Heart left ventricle (tissue), 16 donors: ENCODE data around the gene SERAC1. TPM values are rescaled to one million over a fixed set of nuclear protein-coding genes. Genes with fewer than 3 reads are reported as not detected.

Source experiments
- ATAC-seq, 4 donors: fragments of 200-7000 bp; cut with Tn5 transposase; one replicate each; pipeline ENCODE4 v1.9.1; 2020 to 2022; ENCODE audit warnings: moderate library complexity in 4 of 4, mild to moderate bottlenecking in 3 of 4, moderate number of reproducible peaks in 1 of 4
- DNase-seq, 5 donors: peaks; one replicate each; pipeline ENCODE4 v3.0.0-alpha.2; 2020
- H3K27ac ChIP-seq, 12 donors: fragments of 200-600 bp; sonication (generic) in 4 of 12; one replicate each; pipeline versions ENCODE4 v1.5.0 to v1.8.0; 2016 to 2022; ENCODE audit warnings: mild to moderate bottlenecking in 2 of 12
- H3K27me3 ChIP-seq, 9 donors: fragments of 200-600 bp; sonication (generic) in 2 of 9; one replicate each; pipeline versions ENCODE4 v1.5.1 to v1.8.0; 2016 to 2022; ENCODE audit warnings: mild to moderate bottlenecking in 3 of 9
- H3K36me3 ChIP-seq, 9 donors: fragments of 200-600 bp; sonication (generic) in 2 of 9; one replicate each; pipeline versions ENCODE4 v1.5.0 to v1.8.0; 2018 to 2022; ENCODE audit warnings: mild to moderate bottlenecking in 2 of 9
- H3K4me1 ChIP-seq, 12 donors: fragments of 200-600 bp; sonication (generic) in 4 of 12; one replicate each; pipeline versions ENCODE4 v1.5.0 to v1.8.0; 2016 to 2022; ENCODE audit warnings: mild to moderate bottlenecking in 3 of 12
- H3K4me3 ChIP-seq, 12 donors: fragments of 200-600 bp; sonication (generic) in 4 of 12; one replicate each; pipeline versions ENCODE4 v1.5.0 to v1.8.0; 2017 to 2022; ENCODE audit warnings: mild to moderate bottlenecking in 9 of 12, moderate library complexity in 4 of 12
- H3K9me3 ChIP-seq, 12 donors: fragments of 200-600 bp; sonication (generic) in 4 of 12; one replicate each; pipeline versions ENCODE4 v1.5.0 to v1.8.0; 2016 to 2022; ENCODE audit warnings: mild to moderate bottlenecking in 1 of 12
- CTCF ChIP-seq, 12 donors: fragments of 200-600 bp; sonication (generic) in 4 of 12; IDR thresholded peaks; one replicate each; pipeline versions ENCODE4 v1.5.0 to v1.8.0; 2018 to 2022; ENCODE audit warnings: antibody characterized with exemption in 12 of 12, mild to moderate bottlenecking in 5 of 12
- POLR2A ChIP-seq, 2 donors: fragments of 450-650 bp; IDR thresholded peaks; one replicate each; pipeline ENCODE4 v1.6.1; 2017; ENCODE audit warnings: antibody characterized with exemption in 2 of 2, mild to moderate bottlenecking in 2 of 2, moderate library complexity in 2 of 2
- WGBS, 4 donors: extraction: QIAGEN DNeasy Blood & Tissue Kit in 2 of 4; methylation state at CpG; one replicate each; pipeline versions ENCODE4 v1.1.5 to v1.1.7; 2013 to 2018; 5-methylcytosine and 5-hydroxymethylcytosine counted together
- intact Hi-C, 10 donors: fragments of 100-400 bp; cut with DNase I; formaldehyde crosslinking; loops; one replicate each; pipeline versions ENCODE4 v1.11.1 to v1.14.2; 2022
- polyA plus RNA-seq, 2 donors: library from polyadenylated mRNA; stranded (reverse); fragments of 200-250 nt; gene quantifications; one replicate each; pipeline ENCODE4 v1.2.3, GENCODE V29; 2013
- total RNA-seq, 9 donors: library from RNA; depleted of rRNA in 2 of 9; stranded (reverse); fragments of >200 nt in 2 of 9; fragmentation: NEBNext Ultra II Directional in 3 of 9; extraction: Animal tissue kit (Norgen Biotek cat#: 25700) in 3 of 9; gene quantifications; one replicate each; pipeline versions ENCODE4 v1.1.0 to v1.2.4, GENCODE V29; 2016 to 2023
- donor health status: ischemic (EF 13 %, LVEDD 7.1; RV severe dilation, severe dysfunction).
- donor health status: healthy with polysubstance abuse.
- donor health status: DM: no; HTN: yes; CAD: no.
- donor health status: DM: no; HTN: no; CAD: no.
- donor health status: ischemic (EF 25% LVEDD 6.9; RV normal size, moderate dysfunction).
- donor health status: ischemic (EF 25% LVEDD 5.7; RV mildly dilated, moderate dysfunction).
- donor health status: healthy.
- donor health status: DM: yes; HTN: yes; CAD: no.
- donor health status: ischemic (EF 35%, LVEDD 5.7; RV mildly dilated, moderate dysfunction).
- donor health status: nonischemic (EF 11% LVEDD 7.7; RV severe dilation, severe dysfunction).
- donor health status: DM: yes; HTN: yes; CAD: no.
- donor health status: PGD.
- donor health status: ischemic (EF 29% LVEDD 5.4; RV normal size, mild dysfunction).
- donor health status: nonischemic (EF 23%, LVEDD 6.1; RV moderate dilation, normal function).

The SERAC1 gene
- total and polyA plus RNA-seq, 11 donors, result 1.5 to 7.0 (median 5.5) TPM

GRCh38 chr6:158124288-158124687 is 43.8 kb downstream of the SERAC1 start:
- peaks cover 0 to 24% (median 10%) of the 10 kb centered on the region in 9 donors for H3K36me3 ChIP-seq
- no peak overlapping the region for H3K27ac ChIP-seq
- ATAC-seq (no peak), DNase-seq (no peak)
- WGBS, 4 donors, result 95 to 98% (median 97%) methylated on average over 1 of the region's 1 CpG
- H3K9me3 ChIP-seq, result peaks cover 0 to 3% (median 0%) of the 10 kb centered on the region in 12 donors
- no peaks in the 10 kb centered on the region for H3K4me1 ChIP-seq
- intact Hi-C loops, result no loop called here
- H3K27me3 ChIP-seq, result no peaks in the 10 kb centered on the region
- no peak overlapping the region for H3K4me3 ChIP-seq
- TF ChIP-seq CTCF (IDR thresholded peaks at IDR 0.05), result no peak
- TF ChIP-seq POLR2A (IDR thresholded peaks at IDR 0.05), result no peak

- intact Hi-C loops, result no loop called here
- TF ChIP-seq POLR2A (IDR thresholded peaks at IDR 0.05), result no peak
- no peak for TF ChIP-seq CTCF (IDR thresholded peaks at IDR 0.05)
- Histone ChIP-seq H3K4me1 (no peaks in the 10 kb centered on the region), H3K36me3 (peaks cover 0 to 31% (median 22%) of the 10 kb centered on the region in 9 donors), H3K9me3 (peaks cover 0 to 3% (median 0%) of the 10 kb centered on the region in 12 donors), H3K4me3 (no peak overlapping the region), H3K27me3 (no peaks in the 10 kb centered on the region), H3K27ac (no peak overlapping the region)
- no peak for ATAC-seq
- no peak for DNase-seq
- 94 to 100% (median 96%) methylated on average over 2 of the region's 2 CpGs for WGBS, 4 donors
These were observed 46.0 kb downstream of the SERAC1 start for GRCh38 chr6:158122048-158122447.

GRCh38 chr6:158121335-158121734 is 46.7 kb downstream of the SERAC1 start:
- no peak for ATAC-seq
- Histone ChIP-seq H3K27me3 (no peaks in the 10 kb centered on the region), H3K9me3 (peaks cover 0 to 3% (median 0%) of the 10 kb centered on the region in 12 donors), H3K27ac (no peak overlapping the region), H3K4me1 (no peaks in the 10 kb centered on the region), H3K4me3 (no peak overlapping the region), H3K36me3 (peaks cover 0 to 27% (median 22%) of the 10 kb centered on the region in 9 donors)
- WGBS, 4 donors, result 84 to 92% (median 87%) methylated on average over 3 of the region's 3 CpGs
- TF ChIP-seq POLR2A (IDR thresholded peaks at IDR 0.05) (no peak), CTCF (IDR thresholded peaks at IDR 0.05) (no peak)
- intact Hi-C loops, result no loop called here
- DNase-seq, result no peak

- peaks cover 0 to 39% (median 29%) of the 10 kb centered on the region in 9 donors for H3K36me3 ChIP-seq
- WGBS, 4 donors, result 95 to 98% (median 97%) methylated on average over 3 of the region's 3 CpGs
- no peaks in the 10 kb centered on the region for H3K27me3 ChIP-seq
- H3K27ac ChIP-seq, result no peak overlapping the region
- no peak overlapping the region for H3K4me3 ChIP-seq
- ATAC-seq (no peak), DNase-seq (no peak)
- intact Hi-C loops, result no loop called here
- no peak for TF ChIP-seq POLR2A (IDR thresholded peaks at IDR 0.05)
- TF ChIP-seq CTCF (IDR thresholded peaks at IDR 0.05), result no peak
- H3K4me1 ChIP-seq, result no peaks in the 10 kb centered on the region
- no peaks in the 10 kb centered on the region for H3K9me3 ChIP-seq
These were observed 49.2 kb downstream of the SERAC1 start for GRCh38 chr6:158118886-158119285.
